Caco-2 (cell line): ENCODE measurements around the gene TIFAB. TPM values are rescaled to one million over a fixed set of nuclear protein-coding genes. Genes with fewer than 3 reads are reported as not detected.

Source experiments
- BruUV-seq: library from RNA; stranded (reverse); fragments of 400-500 nt; replicated peaks from 2 replicates; lab custom pipeline; 2021; lab: Mats Ljungman, UMichigan
- CTCF ChIA-PET: fragments of 300-600 bp; sonication (Branson Sonifier 250); formaldehyde crosslinking; loops from one replicate; lab custom pipeline; 2022; ENCODE audit warnings: antibody characterized with exemption; lab: Charles Lee
- POLR2A ChIA-PET: fragments of 300-600 bp; sonication (Branson Sonifier 250); formaldehyde crosslinking; loops from one replicate; lab custom pipeline; 2022; ENCODE audit warnings: antibody characterized with exemption; lab: Charles Lee
- DNase-seq, 2 experiments: peaks; one replicate each; pipeline versions ENCODE4 v3.0.0 to v3.0.0-alpha.2; 2020 to 2022
- H3K27me3 ChIP-seq: replicated peaks from 2 replicates; pipeline ENCODE4 v1.6.0; 2011; ENCODE audit warnings: low read length; ENCODE audit not compliant: control insufficient read depth, insufficient read depth
- H3K36me3 ChIP-seq: 2 replicates; pipeline ENCODE4 v1.5.1; 2011; ENCODE audit warnings: low read length; ENCODE audit not compliant: control insufficient read depth, insufficient read depth
- H3K4me1 ChIP-seq: fragments of 250-450 bp; sonication (Bioruptor Pico); 2 replicates; pipeline ENCODE4 v1.5.1; 2020; ENCODE audit warnings: mild to moderate bottlenecking
- H3K4me3 ChIP-seq: 2 replicates; pipeline ENCODE4 v1.5.1; 2011; ENCODE audit warnings: low read depth, mild to moderate bottlenecking, control low read depth, low read length
- H3K9me3 ChIP-seq: fragments of 250-450 bp; sonication (Bioruptor Pico); 2 replicates; pipeline ENCODE4 v1.5.1; 2020; ENCODE audit warnings: mild to moderate bottlenecking, moderate library complexity
- H3K27ac Mint-ChIP-seq: one replicate; pipeline ENCODE4 v1.8.0; 2022; ENCODE audit warnings: mixed read lengths; ENCODE audit not compliant: unreplicated experiment
- H3K27me3 Mint-ChIP-seq: one replicate; pipeline ENCODE4 v1.8.0; 2022; ENCODE audit warnings: mixed read lengths; ENCODE audit not compliant: insufficient read depth, unreplicated experiment
- H3K36me3 Mint-ChIP-seq: one replicate; pipeline ENCODE4 v1.8.0; 2022; ENCODE audit warnings: mild to moderate bottlenecking, mixed read lengths; ENCODE audit not compliant: insufficient read depth, unreplicated experiment
- H3K4me1 Mint-ChIP-seq: one replicate; pipeline ENCODE4 v1.8.0; 2022; ENCODE audit warnings: low read depth, mixed read lengths; ENCODE audit not compliant: unreplicated experiment
- H3K4me3 Mint-ChIP-seq: one replicate; pipeline ENCODE4 v1.8.0; 2022; ENCODE audit warnings: mild to moderate bottlenecking, moderate library complexity, mixed read lengths; ENCODE audit not compliant: unreplicated experiment
- H3K9me3 Mint-ChIP-seq: one replicate; pipeline ENCODE4 v1.8.0; 2022; ENCODE audit warnings: mixed read lengths; ENCODE audit not compliant: unreplicated experiment
- intact Hi-C: fragments of 100-400 bp; cut with micrococcal nuclease; formaldehyde crosslinking; loops from one replicate; pipeline ENCODE4 v1.10.0; 2022; ENCODE audit not compliant: unreplicated experiment
- total RNA-seq: library from RNA; stranded (reverse); gene quantifications from 2 replicates; pipeline ENCODE4 v1.2.3, GENCODE V29; 2022
- TF ChIP-seq, protein P1 (sequence below), 2 experiments: fragments of 200-600 bp in 1 of 2; IDR thresholded peaks; 1 replicate in 1 of 2; 2 replicates in 1 of 2; pipeline versions ENCODE4 v1.5.1 to v1.8.0; 2011 to 2022; ENCODE audit warnings: antibody characterized with exemption in 1 of 2, control low read depth in 1 of 2, inconsistent platforms in 1 of 2, low read depth in 1 of 2, low read length in 1 of 2, mild to moderate bottlenecking in 1 of 2, moderate library complexity in 1 of 2; ENCODE audit not compliant: insufficient read depth in 1 of 2, severe bottlenecking in 1 of 2, unreplicated experiment in 1 of 2

Gene TIFAB
- total RNA-seq, 1 experiment from 2014 or later = not detected

DNA sequence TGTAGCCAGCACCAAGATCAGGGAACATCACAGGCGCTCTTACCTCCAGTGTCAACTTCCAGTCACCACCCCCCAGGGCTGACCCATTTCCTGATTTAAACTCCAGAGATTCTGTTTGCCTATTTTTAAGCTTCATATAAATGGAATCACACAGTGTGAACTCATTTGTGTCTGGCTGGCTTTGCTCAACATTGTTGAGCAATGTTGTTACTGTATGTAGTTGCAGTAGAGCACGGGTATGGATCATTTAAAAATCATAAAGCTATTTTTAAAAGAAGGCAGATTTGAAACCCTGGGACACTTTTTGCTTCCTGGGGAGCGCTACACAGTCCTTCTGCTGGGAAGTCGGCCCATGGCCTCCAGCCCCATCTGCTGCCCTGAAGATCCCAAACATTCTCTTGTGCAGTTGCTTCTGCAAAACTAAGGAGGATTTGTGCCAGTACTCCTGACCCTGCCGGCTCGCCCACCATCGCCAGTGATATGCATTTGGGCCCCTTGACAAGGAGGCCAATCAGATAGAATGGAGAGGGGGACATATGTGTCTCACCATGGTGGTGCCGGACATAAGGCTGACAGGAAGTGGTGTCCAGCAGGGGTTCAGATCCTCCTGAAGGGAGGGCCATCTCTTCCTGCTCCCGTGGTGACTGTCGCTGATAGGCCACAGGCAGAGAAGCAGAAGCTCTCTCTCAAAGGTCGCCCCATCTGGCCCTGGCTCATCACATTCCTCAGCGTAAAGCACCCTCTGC, 18.3 kb downstream of the TIFAB start:
- CTCF ChIA-PET = interaction anchor here (0.6 to 1.3 kb wide), 2 partner anchors 9 to 120 kb away, joined by 3 read pairs; no protein-coding TSS in a partner anchor

DNA sequence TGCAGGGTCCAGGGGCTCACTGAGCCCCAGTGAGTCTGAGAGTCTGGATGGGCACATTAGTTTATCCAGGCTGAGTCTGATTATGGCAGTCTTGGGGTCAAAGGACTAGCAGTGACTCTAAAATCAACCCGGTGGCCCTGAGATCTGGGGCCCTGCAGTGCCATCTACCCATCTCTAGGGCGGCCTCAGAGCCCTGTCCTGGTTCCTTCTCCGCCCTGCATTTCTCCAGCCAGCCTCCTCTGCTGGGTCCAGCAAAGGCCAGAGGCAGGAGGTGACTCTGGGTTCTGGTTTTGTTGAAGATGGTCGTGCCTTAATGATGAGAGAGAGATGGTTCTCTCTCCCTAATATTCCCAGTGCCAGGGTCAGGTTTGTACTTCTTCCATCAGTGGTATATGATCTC, 20.0 kb downstream of the TIFAB start:
- Histone ChIP-seq H3K9me3 (peaks cover 10% of the 10 kb centered on the region; the same call in 1 of the 2 replicates), H3K36me3 (no peaks in the 10 kb centered on the region), H3K4me3 (no peak overlapping the region), H3K4me1 (peaks cover 20% of the 10 kb centered on the region), H3K27me3 (no peaks in the 10 kb centered on the region)
- peaks cover 8% of the 10 kb centered on the region for H3K4me1 Mint-ChIP-seq
- CTCF ChIA-PET = no interaction called here
- no peaks in the 10 kb centered on the region for H3K36me3 Mint-ChIP-seq
- H3K9me3 Mint-ChIP-seq = peaks cover 14% of the 10 kb centered on the region
- no peaks in the 10 kb centered on the region for H3K27me3 Mint-ChIP-seq
- no peak overlapping the region for H3K4me3 Mint-ChIP-seq
- intact Hi-C loops = no loop called here
- TF ChIP-seq, protein P1, sequence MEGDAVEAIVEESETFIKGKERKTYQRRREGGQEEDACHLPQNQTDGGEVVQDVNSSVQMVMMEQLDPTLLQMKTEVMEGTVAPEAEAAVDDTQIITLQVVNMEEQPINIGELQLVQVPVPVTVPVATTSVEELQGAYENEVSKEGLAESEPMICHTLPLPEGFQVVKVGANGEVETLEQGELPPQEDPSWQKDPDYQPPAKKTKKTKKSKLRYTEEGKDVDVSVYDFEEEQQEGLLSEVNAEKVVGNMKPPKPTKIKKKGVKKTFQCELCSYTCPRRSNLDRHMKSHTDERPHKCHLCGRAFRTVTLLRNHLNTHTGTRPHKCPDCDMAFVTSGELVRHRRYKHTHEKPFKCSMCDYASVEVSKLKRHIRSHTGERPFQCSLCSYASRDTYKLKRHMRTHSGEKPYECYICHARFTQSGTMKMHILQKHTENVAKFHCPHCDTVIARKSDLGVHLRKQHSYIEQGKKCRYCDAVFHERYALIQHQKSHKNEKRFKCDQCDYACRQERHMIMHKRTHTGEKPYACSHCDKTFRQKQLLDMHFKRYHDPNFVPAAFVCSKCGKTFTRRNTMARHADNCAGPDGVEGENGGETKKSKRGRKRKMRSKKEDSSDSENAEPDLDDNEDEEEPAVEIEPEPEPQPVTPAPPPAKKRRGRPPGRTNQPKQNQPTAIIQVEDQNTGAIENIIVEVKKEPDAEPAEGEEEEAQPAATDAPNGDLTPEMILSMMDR (IDR thresholded peaks at IDR 0.05; ENCODE audit: insufficient read depth in 1 of 2, low read depth in 1 of 2, low read length in 1 of 2, severe bottlenecking in 1 of 2, unreplicated experiment in 1 of 2) = no peak
- DNase-seq = no peak
- POLR2A ChIA-PET = no interaction called here
- H3K27ac Mint-ChIP-seq = no peak overlapping the region
- no TSS peak for BruUV-seq

More for the DNA sequence above, 18.3 kb downstream of the TIFAB start:
- Mint-ChIP-seq H3K9me3 (peaks cover 6% of the 10 kb centered on the region), H3K36me3 (no peaks in the 10 kb centered on the region), H3K27me3 (no peaks in the 10 kb centered on the region), H3K4me1 (peaks cover 8% of the 10 kb centered on the region), H3K27ac (no peak overlapping the region), H3K4me3 (no peak overlapping the region)
- H3K4me1 ChIP-seq = peaks cover 27% of the 10 kb centered on the region
- intact Hi-C loops = no loop called here
- TF ChIP-seq, protein P1 (IDR thresholded peaks at IDR 0.05; ENCODE audit: insufficient read depth in 1 of 2, low read depth in 1 of 2, low read length in 1 of 2, severe bottlenecking in 1 of 2, unreplicated experiment in 1 of 2) = no peak
- peaks cover 1% of the 10 kb centered on the region; the same call in 1 of the 2 replicates for H3K9me3 ChIP-seq
- H3K36me3 ChIP-seq = no peaks in the 10 kb centered on the region
- no peaks in the 10 kb centered on the region for H3K27me3 ChIP-seq
- no peak overlapping the region for H3K4me3 ChIP-seq
- DNase-seq = no peak
- no TSS peak for BruUV-seq
- POLR2A ChIA-PET = no interaction called here

DNA sequence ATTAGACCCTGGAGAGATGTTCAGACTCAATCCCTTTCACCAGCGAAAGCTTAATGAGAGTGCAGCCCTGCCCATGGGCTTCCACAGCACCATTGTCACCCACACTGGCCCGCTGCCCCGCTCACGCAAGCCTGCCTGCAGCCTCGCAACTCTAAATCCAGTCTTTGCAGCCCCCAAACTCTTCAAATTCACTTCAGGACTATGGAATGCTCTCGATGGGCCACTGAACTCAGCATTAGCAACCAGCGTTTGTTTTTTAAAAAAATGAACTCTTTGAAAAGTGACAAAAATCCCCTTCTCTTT, 22.1 kb downstream of the TIFAB start:
- Histone ChIP-seq H3K4me1 (peaks cover 15% of the 10 kb centered on the region), H3K27me3 (no peaks in the 10 kb centered on the region), H3K4me3 (no peak overlapping the region), H3K36me3 (no peaks in the 10 kb centered on the region), H3K9me3 (peaks cover 10% of the 10 kb centered on the region; the same call in 1 of the 2 replicates)
- Mint-ChIP-seq H3K27me3 (no peaks in the 10 kb centered on the region), H3K4me1 (peaks cover 8% of the 10 kb centered on the region), H3K27ac (no peak overlapping the region), H3K36me3 (no peaks in the 10 kb centered on the region), H3K4me3 (no peak overlapping the region), H3K9me3 (peaks cover 14% of the 10 kb centered on the region)
- DNase-seq = no peak
- no TSS peak for BruUV-seq
- ChIA-PET CTCF (no interaction called here), POLR2A (no interaction called here)
- TF ChIP-seq, protein P1 (IDR thresholded peaks at IDR 0.05; ENCODE audit: insufficient read depth in 1 of 2, low read depth in 1 of 2, low read length in 1 of 2, severe bottlenecking in 1 of 2, unreplicated experiment in 1 of 2) = no peak
- intact Hi-C loops = no loop called here
